ENCODE data around the gene TEX19. TPM values are rescaled to one million over a fixed set of nuclear protein-coding genes. Genes with fewer than 3 reads are reported as not detected.
"Not testable (repeated sequence)": the region's sequence is repeated elsewhere in the genome, so short reads cannot be mapped to it uniquely, and the experiment has no call there.

TEX19 gene
- total RNA-seq, 1 experiment from 2014 or later = 0.24 TPM

- Histone ChIP-seq H3K9me2 (ENCODE audit: insufficient read depth) (no peaks in the 10 kb centered on the region), H2AFZ (no peak overlapping the region), H3K9me3 (ENCODE audit: insufficient read depth, low read depth) (no peaks in the 10 kb centered on the region), H3K4me3 (no peak overlapping the region), H3K36me3 (ENCODE audit: low read depth) (no peaks in the 10 kb centered on the region), H3K27ac (no peak overlapping the region), H4K20me1 (ENCODE audit: insufficient read depth) (no peaks in the 10 kb centered on the region), H3F3A (ENCODE audit: insufficient read depth, low read depth) (no peaks in the 10 kb centered on the region), H3K27me3 (ENCODE audit: insufficient read depth, low read depth) (no peaks in the 10 kb centered on the region), H3K4me1 (replicated peaks; ENCODE audit: insufficient read depth) (no peaks in the 10 kb centered on the region), H3K4me2 (no peak overlapping the region), H3K79me2 (ENCODE audit: low read depth) (no peaks in the 10 kb centered on the region)
- ChIA-PET POLR2A (ENCODE audit: unreplicated experiment) (interaction anchor here (0.6 kb wide), 1 partner anchor 412 kb away, joined by 3 read pairs; no protein-coding TSS in a partner anchor), CTCF (no interaction called here)
- TF ChIP-seq CTCF (conservative IDR thresholded peaks at IDR 0.05) (no peak), EZH2 (IDR thresholded peaks at IDR 0.05; ENCODE audit: low read depth) (no peak)
- no peak for DNase-seq
- no TSS peak for BruUV-seq (replicated peaks)
- intact Hi-C loops (cut with micrococcal nuclease; ENCODE audit: unreplicated experiment) = no loop called here
Observed at GRCh38 chr17:82346342-82347300, 12.4 kb upstream of the TEX19 start.

GRCh38 chr17:82347994-82348393, 11.1 kb upstream of the TEX19 start:
- H3K9me3 ChIP-seq (ENCODE audit: insufficient read depth, low read depth); H3K4me2 ChIP-seq; H3K27me3 ChIP-seq (ENCODE audit: insufficient read depth, low read depth); intact Hi-C loops (cut with micrococcal nuclease; ENCODE audit: unreplicated experiment); H3K9me2 ChIP-seq (ENCODE audit: insufficient read depth); H4K20me1 ChIP-seq (ENCODE audit: insufficient read depth); H3K79me2 ChIP-seq (ENCODE audit: low read depth); H3F3A ChIP-seq (ENCODE audit: insufficient read depth, low read depth); POLR2A ChIA-PET (ENCODE audit: unreplicated experiment); H3K36me3 ChIP-seq (ENCODE audit: low read depth); H2AFZ ChIP-seq; H3K4me1 ChIP-seq (replicated peaks; ENCODE audit: insufficient read depth); H3K4me3 ChIP-seq; DNase-seq; BruUV-seq (replicated peaks); H3K27ac ChIP-seq: not testable (repeated sequence)
- CTCF ChIA-PET = interaction anchor here (0.6 kb wide), 1 partner anchor 10 kb away, joined by 9 read pairs; no protein-coding TSS in a partner anchor

GRCh38 chr17:82348434-82348833, 10.6 kb upstream of the TEX19 start:
- Histone ChIP-seq H3K27ac (no peak overlapping the region), H3K27me3 (ENCODE audit: insufficient read depth, low read depth) (no peaks in the 10 kb centered on the region), H3K9me2 (ENCODE audit: insufficient read depth) (no peaks in the 10 kb centered on the region), H3K9me3 (ENCODE audit: insufficient read depth, low read depth) (no peaks in the 10 kb centered on the region), H3K79me2 (ENCODE audit: low read depth) (no peaks in the 10 kb centered on the region), H3K4me2 (no peak overlapping the region), H2AFZ (no peak overlapping the region), H3K4me3 (no peak overlapping the region), H4K20me1 (ENCODE audit: insufficient read depth) (no peaks in the 10 kb centered on the region), H3F3A (ENCODE audit: insufficient read depth, low read depth) (no peaks in the 10 kb centered on the region), H3K4me1 (replicated peaks; ENCODE audit: insufficient read depth) (no peaks in the 10 kb centered on the region), H3K36me3 (ENCODE audit: low read depth) (no peaks in the 10 kb centered on the region)
- BruUV-seq (replicated peaks) = no TSS peak
- no peak for DNase-seq
- ChIA-PET CTCF (interaction anchor here (0.6 kb wide), 1 partner anchor 10 kb away, joined by 9 read pairs; no protein-coding TSS in a partner anchor), POLR2A (ENCODE audit: unreplicated experiment) (no interaction called here)
- TF ChIP-seq CTCF (conservative IDR thresholded peaks at IDR 0.05) (no peak), EZH2 (IDR thresholded peaks at IDR 0.05; ENCODE audit: low read depth) (no peak)
- intact Hi-C loops (cut with micrococcal nuclease; ENCODE audit: unreplicated experiment) = no loop called here
